ENCODE data around the gene KCNIP3.

Gene KCNIP3

DNA sequence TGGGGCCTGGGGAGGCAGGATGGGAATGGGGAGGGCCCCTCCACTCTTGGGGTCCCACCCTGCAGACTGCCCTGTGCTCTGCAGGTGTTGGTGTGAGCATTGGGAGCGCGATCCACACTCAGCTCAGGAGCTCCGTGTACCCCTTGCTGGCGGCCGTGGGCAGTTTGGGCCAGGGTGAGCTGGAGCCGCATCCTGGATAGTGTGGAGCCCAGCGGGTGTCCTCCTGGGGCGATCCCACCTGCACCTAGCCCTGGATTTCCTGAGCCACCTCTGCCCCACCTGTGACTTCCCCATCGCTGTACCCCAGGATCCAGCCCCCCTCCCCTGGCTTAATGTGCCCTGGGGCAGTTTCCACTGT, 20.3 kb upstream of the KCNIP3 start:
- Histone ChIP-seq H3K36me3 (no peaks in the 10 kb centered on the region), H3K9me3 (no peaks in the 10 kb centered on the region), H3K4me1 (no peaks in the 10 kb centered on the region), H3K4me3 (ENCODE audit: low read depth, low read length) (no peak overlapping the region), H3K27me3 (no peaks in the 10 kb centered on the region)
- no peak for DNase-seq
- no peak for TF ChIP-seq CTCF (IDR thresholded peaks at IDR 0.05; ENCODE audit: low read depth, low read length)

GRCh38 chr2:95277246-95277906, 19.8 kb upstream of the KCNIP3 start:
- no peaks in the 10 kb centered on the region for H3K27me3 ChIP-seq
- no peak overlapping the region for H3K4me3 ChIP-seq (ENCODE audit: low read depth, low read length)
- no peak for DNase-seq
- H3K36me3 ChIP-seq = no peaks in the 10 kb centered on the region
- no peaks in the 10 kb centered on the region for H3K9me3 ChIP-seq
- no peak for TF ChIP-seq CTCF (IDR thresholded peaks at IDR 0.05; ENCODE audit: low read depth, low read length)
- H3K4me1 ChIP-seq = no peaks in the 10 kb centered on the region

- H3K36me3 ChIP-seq = no peaks in the 10 kb centered on the region
- H3K4me3 ChIP-seq (ENCODE audit: low read depth, low read length) = no peak overlapping the region
- H3K9me3 ChIP-seq = no peaks in the 10 kb centered on the region
- H3K27me3 ChIP-seq = no peaks in the 10 kb centered on the region
- H3K4me1 ChIP-seq = no peaks in the 10 kb centered on the region
- DNase-seq = no peak
- no peak for TF ChIP-seq CTCF (IDR thresholded peaks at IDR 0.05; ENCODE audit: low read depth, low read length)
Observed at GRCh38 chr2:95278051-95278471, 19.1 kb upstream of the KCNIP3 start.

DNA sequence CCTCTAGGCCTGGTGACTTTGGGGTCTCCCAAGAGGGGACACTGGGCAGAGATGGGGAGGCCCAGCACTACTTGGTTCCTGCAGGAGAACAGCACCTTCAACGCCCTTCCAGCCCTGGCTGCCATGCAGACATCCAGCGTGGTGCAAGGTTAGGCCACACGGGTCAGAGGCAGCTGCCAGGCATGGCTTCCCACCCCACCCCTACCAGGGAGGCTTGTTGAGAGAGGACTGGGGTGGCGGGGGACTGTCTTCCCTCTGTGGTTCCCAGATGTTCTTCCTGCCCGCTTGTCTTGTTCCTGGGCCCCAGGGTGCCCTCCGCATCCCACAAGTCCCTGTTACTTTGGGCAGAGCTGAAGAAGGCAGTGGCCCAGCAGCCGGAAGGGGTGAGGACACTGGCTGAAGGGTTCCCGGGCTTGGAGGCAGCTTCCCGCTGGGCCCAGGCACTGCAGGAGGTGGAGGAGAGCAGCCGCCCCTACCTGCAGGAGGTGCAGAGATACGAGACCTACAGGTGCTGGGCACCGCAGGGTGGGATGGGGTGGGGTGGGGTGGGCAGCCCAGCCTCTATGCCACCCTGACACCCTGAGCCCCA, 18.4 kb upstream of the KCNIP3 start:
- Histone ChIP-seq H3K9me3 (no peaks in the 10 kb centered on the region), H3K36me3 (no peaks in the 10 kb centered on the region), H3K4me3 (ENCODE audit: low read depth, low read length) (no peak overlapping the region), H3K27me3 (no peaks in the 10 kb centered on the region), H3K4me1 (no peaks in the 10 kb centered on the region)
- no peak for TF ChIP-seq CTCF (IDR thresholded peaks at IDR 0.05; ENCODE audit: low read depth, low read length)
- no peak for DNase-seq

GRCh38 chr2:95279435-95280035, 17.6 kb upstream of the KCNIP3 start:
- Histone ChIP-seq H3K36me3 (no peaks in the 10 kb centered on the region), H3K27me3 (no peaks in the 10 kb centered on the region), H3K4me3 (ENCODE audit: low read depth, low read length) (no peak overlapping the region), H3K9me3 (no peaks in the 10 kb centered on the region), H3K4me1 (no peaks in the 10 kb centered on the region)
- DNase-seq = no peak
- no peak for TF ChIP-seq CTCF (IDR thresholded peaks at IDR 0.05; ENCODE audit: low read depth, low read length)

GRCh38 chr2:95281071-95281470, 16.1 kb upstream of the KCNIP3 start:
- no peak for TF ChIP-seq CTCF (IDR thresholded peaks at IDR 0.05; ENCODE audit: low read depth, low read length)
- no peak overlapping the region for H3K4me3 ChIP-seq (ENCODE audit: low read depth, low read length)
- H3K36me3 ChIP-seq = no peaks in the 10 kb centered on the region

More at GRCh38 chr2:95281071-95281470, 16.1 kb upstream of the KCNIP3 start:
- Histone ChIP-seq H3K4me1 (no peaks in the 10 kb centered on the region), H3K9me3 (no peaks in the 10 kb centered on the region), H3K27me3 (no peaks in the 10 kb centered on the region)
- DNase-seq = no peak

All from BE2C (cell line).